ENCODE data around the gene ETNK2.

Gene ETNK2

DNA sequence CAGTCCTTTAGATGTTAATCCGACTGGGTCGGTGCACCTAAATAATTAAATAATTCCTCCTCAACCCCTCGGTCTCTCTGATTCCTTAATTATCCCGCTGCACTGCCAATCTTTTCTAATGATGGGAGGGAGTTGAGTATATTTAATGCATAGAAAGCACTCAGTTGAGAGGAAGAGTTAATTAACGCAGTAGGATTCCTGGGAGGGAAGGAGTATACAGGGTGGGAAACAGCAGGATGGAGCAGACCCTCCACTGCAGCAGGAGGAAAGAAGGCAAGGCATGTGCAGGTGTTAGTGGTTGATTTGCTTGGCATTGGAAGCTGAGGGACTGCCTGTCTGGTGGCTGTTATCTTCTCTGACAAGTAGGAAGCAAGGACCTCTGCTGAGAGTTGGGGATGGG, 24.2 kb upstream of the ETNK2 start:
- no peak for DNase-seq

- no peak for DNase-seq
Measured at GRCh38 chr1:204174958-204175357, 23.1 kb upstream of the ETNK2 start.

DNA sequence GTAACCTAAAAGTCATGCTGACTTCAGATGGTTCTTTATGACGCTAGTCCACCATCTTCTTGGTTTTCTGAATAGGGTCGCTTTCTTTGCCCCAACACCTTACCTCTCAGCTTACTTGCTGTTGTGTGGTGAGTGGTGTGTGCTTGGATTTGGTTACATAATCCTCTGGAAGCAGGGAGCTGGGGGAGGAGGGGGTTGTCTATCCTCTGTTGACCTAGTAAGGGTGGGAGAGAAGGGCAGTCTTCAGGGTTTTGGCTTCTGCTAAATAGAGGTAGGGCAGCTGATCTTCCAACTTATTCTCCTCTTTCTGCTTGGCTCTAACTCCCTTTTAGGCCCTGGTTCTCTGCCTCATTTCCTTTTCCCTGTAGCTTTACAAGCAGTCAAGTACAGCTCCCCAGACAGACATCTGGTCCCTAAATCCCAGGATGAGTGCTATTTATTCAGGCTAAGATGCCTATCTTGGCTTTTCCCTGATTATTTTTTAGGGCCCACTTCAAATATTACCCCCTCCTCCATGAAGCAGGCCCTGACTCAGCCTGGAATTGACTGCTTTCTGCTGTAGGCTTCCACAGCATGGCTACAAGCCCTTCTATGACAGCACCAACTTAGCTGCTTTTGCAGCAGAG, 20.7 kb upstream of the ETNK2 start:
- no peak for DNase-seq

- no peak for DNase-seq
Measured at GRCh38 chr1:204171751-204172178, 19.9 kb upstream of the ETNK2 start.

DNA sequence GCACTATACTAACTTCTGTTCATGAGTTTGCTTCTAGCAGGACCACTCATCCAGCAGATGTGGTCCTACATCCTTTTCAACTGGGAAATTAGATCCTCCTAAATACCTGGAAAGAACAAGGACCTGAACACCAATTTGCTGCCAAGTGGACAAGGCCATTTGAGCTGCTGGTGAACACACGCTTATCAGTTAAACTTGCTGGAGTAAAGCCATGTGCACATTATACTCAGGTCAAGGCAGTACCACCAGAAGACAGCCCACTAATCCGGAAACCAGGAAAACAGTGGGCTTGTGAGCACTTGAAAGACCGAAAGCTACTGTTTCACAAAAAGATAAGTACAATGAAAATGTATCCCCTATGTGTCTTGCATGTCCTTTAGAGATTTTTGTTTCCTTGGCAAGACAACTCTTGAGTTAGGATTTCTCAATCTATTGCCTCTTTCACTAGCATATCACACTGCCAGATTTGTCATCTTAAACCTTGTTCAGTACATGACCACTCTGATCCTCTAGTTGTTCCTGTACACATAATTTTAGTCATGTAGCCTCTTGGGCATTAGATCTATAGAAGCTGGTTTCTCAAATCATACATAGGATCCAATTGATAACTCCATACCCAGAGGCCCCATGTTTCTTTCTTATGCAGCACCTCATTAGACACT, 18.8 kb upstream of the ETNK2 start:
- no peak for DNase-seq

GRCh38 chr1:204169858-204170257, 18.0 kb upstream of the ETNK2 start:
- no peak for DNase-seq

DNA sequence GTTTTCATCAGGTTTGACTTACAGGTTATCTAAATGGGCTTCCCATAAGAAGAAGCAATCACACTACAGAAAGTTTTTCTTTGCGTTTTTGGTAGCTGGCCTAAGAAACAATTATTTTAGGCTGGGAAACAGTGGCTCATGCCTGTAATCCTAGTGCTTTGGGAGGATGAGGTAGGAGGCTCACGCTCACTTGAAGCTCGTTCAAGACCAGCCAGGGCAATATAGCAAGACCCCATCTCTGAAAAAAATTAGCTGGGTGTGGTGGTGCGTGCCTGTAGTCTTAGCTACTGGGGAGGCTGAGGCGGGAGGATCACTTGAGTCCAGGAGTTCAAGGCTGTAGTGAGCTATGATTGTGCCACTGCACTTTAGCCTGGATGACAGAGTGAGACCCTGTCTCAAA, 15.9 kb upstream of the ETNK2 start:
- no peak for DNase-seq

GRCh38 chr1:204166219-204166618, 14.4 kb upstream of the ETNK2 start, which contains the start of gene REN:
Gene REN (minus strand): TSS chr1:204166337. CDS start chr1:204166293, 44 bp downstream.
- no peak for DNase-seq

GRCh38 chr1:204162494-204163074, 10.7 kb upstream of the ETNK2 start:
- DNase-seq = peak; percentile 78

GRCh38 chr1:204161609-204162493, 10.0 kb upstream of the ETNK2 start:
- DNase-seq = no peak

GRCh38 chr1:204157962-204158361, 6.1 kb upstream of the ETNK2 start:
- DNase-seq = no peak

DNA sequence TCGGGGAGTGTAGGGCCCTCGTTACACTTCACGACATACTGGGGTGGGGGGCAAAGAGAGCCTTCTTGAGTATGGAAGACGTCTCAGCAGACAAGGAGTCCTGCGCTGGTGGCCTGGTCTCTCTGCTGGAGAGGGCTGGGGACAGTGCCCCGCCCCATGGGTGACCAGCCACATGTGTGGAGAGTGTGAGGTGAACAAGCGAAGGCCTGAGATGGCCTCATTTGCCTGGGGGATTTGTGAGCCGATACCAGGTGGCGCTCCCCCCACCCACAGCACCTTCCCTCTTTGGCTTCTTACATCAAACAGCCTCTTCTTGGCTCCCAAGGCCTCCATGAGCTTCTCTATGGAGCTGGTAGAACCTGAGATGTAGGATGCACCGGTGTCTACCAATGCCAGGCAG, 4.0 kb upstream of the ETNK2 start:
- no peak for DNase-seq

GRCh38 chr1:204154568-204155255, 2.9 kb upstream of the ETNK2 start:
- no peak for DNase-seq

- DNase-seq = no peak
Measured at GRCh38 chr1:204153667-204154066, 1.8 kb upstream of the ETNK2 start.

GRCh38 chr1:204152310-204153044, 633 bp upstream of the ETNK2 start:
- DNase-seq = no peak

- no peak for DNase-seq
Measured at GRCh38 chr1:204150702-204151551, 917 bp downstream of the ETNK2 start.

GRCh38 chr1:204149635-204150565, 1.9 kb downstream of the ETNK2 start:
- no peak for DNase-seq

- DNase-seq = no peak
Measured at GRCh38 chr1:204149107-204149506, 2.7 kb downstream of the ETNK2 start.

DNA sequence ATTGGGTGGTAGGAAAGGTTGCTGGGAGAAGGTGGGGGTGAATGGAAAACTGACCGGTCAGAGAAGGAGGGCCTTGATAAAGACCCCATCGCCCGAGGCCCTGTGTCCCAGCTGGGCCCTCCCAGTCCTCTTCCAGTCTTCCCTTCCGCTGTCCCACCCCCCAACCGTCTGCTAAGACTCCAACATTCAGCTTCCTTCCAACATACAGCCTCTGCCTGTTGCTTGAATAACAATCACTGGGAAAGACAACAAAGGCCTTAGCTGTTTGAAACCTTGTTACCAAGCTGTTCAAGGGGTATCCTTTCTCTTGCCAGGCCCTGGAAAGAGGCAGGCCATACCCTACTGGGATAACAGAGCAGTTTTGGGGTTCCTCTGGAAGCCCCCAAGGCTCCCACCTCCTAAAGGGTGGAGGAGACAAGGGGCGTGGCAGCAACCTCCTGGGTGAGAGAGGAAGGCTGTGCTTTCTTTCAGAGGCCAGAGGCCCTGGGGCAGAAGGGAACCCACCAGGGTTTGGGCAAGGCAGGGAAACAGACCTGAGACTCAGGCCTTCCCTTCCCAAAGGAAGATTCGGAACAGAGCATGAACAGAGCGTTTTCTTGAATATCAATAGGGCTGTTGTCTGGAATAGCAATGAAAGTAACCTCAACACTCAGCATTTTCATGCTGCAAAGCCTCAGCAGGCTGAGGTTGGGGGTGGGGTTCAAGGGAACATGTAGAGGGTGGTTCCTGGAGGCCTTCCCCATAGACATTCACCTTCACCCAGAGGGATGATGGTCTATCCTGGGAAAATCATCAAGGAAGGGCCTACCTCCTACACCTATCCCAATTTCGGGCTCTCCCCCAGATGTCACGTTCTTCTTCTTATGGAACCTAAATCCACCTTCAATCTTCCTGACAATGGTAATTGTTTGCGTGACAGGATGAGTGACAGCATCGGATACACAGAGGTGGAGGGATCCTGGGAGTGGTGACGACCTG, 4.1 kb downstream of the ETNK2 start:
- no peak for DNase-seq

Data from COR-L47 (cell line).